PFSK-1 (cell line): ENCODE measurements around the gene UBD.

Experiments used
- FOXP2 ChIP-seq: optimal IDR thresholded peaks from 2 replicates; pipeline ENCODE3; 2011; ENCODE audit warnings: borderline replicate concordance, control low read depth, inconsistent platforms; ENCODE audit not compliant: insufficient read depth; ENCODE audit errors: extremely low read length, extremely low read depth
- POLR2AphosphoS5 ChIP-seq: IDR thresholded peaks from 2 replicates; pipeline ENCODE4 v1.6.1; 2012; ENCODE audit warnings: low read depth, mild to moderate bottlenecking, control low read depth, low read length, moderate library complexity
- SIN3A ChIP-seq: IDR thresholded peaks from 2 replicates; pipeline ENCODE4 v1.6.1; 2012; ENCODE audit warnings: mild to moderate bottlenecking, low read length, moderate library complexity, borderline replicate concordance; ENCODE audit not compliant: insufficient read depth
- TAF1 ChIP-seq: IDR thresholded peaks from 2 replicates; pipeline ENCODE4 v1.6.1; 2012; ENCODE audit warnings: low read length, control low read depth, borderline replicate concordance; ENCODE audit not compliant: insufficient read depth
- TF ChIP-seq, protein P1 (sequence below), 2 experiments: IDR thresholded peaks; 2 replicates each; pipeline versions ENCODE4 v1.6.1 to v1.8.0; 2011 to 2012; ENCODE audit warnings: low read depth in 2 of 2, low read length in 2 of 2, control low read depth in 1 of 2, inconsistent platforms in 1 of 2, mild to moderate bottlenecking in 1 of 2, moderate library complexity in 1 of 2; ENCODE audit not compliant: insufficient read depth in 1 of 2

DNA sequence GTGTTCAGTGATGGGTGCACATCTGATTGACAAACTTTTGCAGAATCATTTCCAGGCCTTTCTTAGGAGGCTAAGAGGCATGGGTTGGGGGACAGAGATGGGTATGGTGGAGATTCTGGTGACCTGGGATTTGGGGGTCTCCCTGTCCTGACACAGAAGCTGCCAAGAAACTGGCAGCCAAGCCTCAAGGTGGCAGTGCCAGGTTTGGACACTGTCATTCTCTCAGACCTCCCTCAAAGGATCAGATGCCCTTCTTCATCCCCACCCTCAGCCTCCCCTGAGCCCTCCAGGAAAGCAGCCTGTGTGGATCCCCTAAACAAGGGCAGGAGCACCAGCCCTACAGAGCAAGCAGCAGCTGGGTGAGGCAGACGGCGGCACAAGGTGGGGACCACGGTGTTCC lies 53.7 kb downstream of the UBD start:
- TF ChIP-seq POLR2AphosphoS5 (no peak), TAF1 (no peak), FOXP2 (no peak), SIN3A (no peak)
- TF ChIP-seq, protein P1, sequence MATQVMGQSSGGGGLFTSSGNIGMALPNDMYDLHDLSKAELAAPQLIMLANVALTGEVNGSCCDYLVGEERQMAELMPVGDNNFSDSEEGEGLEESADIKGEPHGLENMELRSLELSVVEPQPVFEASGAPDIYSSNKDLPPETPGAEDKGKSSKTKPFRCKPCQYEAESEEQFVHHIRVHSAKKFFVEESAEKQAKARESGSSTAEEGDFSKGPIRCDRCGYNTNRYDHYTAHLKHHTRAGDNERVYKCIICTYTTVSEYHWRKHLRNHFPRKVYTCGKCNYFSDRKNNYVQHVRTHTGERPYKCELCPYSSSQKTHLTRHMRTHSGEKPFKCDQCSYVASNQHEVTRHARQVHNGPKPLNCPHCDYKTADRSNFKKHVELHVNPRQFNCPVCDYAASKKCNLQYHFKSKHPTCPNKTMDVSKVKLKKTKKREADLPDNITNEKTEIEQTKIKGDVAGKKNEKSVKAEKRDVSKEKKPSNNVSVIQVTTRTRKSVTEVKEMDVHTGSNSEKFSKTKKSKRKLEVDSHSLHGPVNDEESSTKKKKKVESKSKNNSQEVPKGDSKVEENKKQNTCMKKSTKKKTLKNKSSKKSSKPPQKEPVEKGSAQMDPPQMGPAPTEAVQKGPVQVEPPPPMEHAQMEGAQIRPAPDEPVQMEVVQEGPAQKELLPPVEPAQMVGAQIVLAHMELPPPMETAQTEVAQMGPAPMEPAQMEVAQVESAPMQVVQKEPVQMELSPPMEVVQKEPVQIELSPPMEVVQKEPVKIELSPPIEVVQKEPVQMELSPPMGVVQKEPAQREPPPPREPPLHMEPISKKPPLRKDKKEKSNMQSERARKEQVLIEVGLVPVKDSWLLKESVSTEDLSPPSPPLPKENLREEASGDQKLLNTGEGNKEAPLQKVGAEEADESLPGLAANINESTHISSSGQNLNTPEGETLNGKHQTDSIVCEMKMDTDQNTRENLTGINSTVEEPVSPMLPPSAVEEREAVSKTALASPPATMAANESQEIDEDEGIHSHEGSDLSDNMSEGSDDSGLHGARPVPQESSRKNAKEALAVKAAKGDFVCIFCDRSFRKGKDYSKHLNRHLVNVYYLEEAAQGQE (IDR thresholded peaks at IDR 0.05; ENCODE audit: insufficient read depth in 1 of 2, low read depth in 2 of 2, low read length in 2 of 2): no peak
